ENCODE results near the gene RSPH10B.
"Not testable (repeated sequence)": the region's sequence is repeated elsewhere in the genome, so short reads cannot be mapped to it uniquely, and the experiment has no call there.

The RSPH10B gene

GRCh38 chr7:5970347-5970911 lies at the start of gene RSPH10B:
TSS of gene RSPH10B (minus strand) at chr7:5970689. CDS start at chr7:5967116, 3,573 bp downstream.
- DNase-seq = not testable (repeated sequence)

GRCh38 chr7:6016653-6016966 lies 46.1 kb upstream of the RSPH10B start:
- DNase-seq = no peak

DNA sequence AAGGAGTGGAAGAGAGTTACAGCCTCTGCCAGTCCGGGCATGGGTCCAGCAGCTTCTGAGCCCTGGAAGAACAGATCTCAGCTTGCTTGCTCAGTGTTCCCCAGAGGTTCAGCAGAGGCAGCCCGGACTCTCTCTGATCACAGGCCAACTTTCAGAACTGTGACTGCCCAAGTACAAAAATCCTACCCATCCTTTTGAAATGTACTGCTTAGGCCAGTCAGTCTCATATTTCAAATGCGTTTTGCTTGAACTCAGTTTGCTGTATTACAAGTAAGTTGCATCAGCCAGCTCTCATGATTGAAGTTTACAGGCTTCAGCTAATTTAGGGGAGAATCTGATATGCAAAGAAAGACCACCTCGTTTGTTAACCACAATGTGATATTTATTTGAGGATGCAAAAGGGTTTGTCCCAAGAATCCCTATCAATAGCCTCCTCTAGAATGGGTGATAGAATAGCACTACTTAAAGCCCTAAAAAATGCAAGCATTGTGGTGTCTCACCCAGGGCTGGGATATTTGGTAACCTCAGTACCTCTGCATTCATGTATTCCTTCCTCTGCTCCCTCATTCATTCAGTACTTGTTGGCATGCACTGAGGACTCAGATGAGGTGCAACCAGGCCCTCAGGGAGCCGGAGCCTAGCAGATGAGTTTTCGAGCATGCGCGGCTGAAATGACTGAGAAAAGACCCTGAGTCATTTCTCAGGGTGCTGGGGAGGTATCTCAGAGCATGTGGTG lies 45.6 kb upstream of the RSPH10B start:
- DNase-seq = no peak

- DNase-seq = no peak
These were observed 42.0 kb upstream of the RSPH10B start for GRCh38 chr7:6012355-6013104.

DNA sequence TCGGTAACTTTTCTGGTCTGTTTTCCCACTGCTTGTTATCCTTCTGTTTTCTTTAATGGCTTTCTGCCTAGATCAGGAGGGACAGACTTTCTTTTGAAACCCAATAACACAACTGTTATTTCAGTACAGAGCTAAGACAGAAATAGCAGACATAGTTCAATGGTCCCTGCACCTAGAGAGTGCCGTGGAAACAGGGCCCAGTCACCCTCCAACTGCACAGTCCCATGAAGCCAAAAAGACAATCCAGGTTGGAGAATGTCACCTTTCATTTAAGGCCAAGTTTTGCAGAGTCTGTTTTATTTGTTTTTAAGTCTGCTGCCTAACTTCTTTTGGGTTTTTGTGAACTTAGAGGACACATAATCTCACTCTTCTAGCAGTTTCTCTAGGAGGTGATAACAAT lies 41.1 kb upstream of the RSPH10B start:
- DNase-seq = no peak

- not testable (repeated sequence) for DNase-seq
These were observed 39.9 kb upstream of the RSPH10B start for GRCh38 chr7:6010370-6010769.

GRCh38 chr7:6008668-6009611 lies 38.5 kb upstream of the RSPH10B start, which contains the start of the genes AIMP2 and PMS2:
TSS of gene AIMP2 (plus strand) at chr7:6009272. CDS start at chr7:6009364, 92 bp downstream.
TSS of gene PMS2 (minus strand) at chr7:6009049. CDS start at chr7:6009019, 30 bp downstream.
- DNase-seq = peak; percentile 96

GRCh38 chr7:6007835-6008590 lies 37.5 kb upstream of the RSPH10B start:
- not testable (repeated sequence) for DNase-seq

GRCh38 chr7:6007386-6007785 lies 36.9 kb upstream of the RSPH10B start:
- DNase-seq = no peak

- peak; percentile 19 for DNase-seq
These were observed 26.8 kb upstream of the RSPH10B start for GRCh38 chr7:5997210-5997808.

DNA sequence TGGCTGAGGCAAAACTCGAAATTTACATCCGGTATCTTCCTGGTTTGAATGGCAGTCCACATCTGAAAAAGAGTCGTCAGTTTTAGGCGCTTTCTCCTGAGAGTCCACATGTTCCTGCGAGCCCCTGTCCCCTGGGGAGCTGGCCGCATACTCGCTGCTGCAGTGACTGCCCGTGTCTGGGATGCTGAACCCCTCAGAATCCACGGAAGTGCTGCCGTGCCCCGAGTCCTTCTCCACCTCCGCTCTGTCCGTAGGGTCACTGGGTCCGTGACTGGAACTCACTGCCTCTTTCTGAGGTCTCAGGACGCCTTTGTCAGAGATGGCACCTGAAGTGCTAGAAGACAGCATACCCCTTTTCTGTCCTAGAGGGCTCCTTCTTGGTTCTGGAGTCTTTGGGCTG lies 16.6 kb upstream of the RSPH10B start:
- DNase-seq = not testable (repeated sequence)

- not testable (repeated sequence) for DNase-seq
These were observed 9.3 kb upstream of the RSPH10B start for GRCh38 chr7:5979680-5980314.

DNA sequence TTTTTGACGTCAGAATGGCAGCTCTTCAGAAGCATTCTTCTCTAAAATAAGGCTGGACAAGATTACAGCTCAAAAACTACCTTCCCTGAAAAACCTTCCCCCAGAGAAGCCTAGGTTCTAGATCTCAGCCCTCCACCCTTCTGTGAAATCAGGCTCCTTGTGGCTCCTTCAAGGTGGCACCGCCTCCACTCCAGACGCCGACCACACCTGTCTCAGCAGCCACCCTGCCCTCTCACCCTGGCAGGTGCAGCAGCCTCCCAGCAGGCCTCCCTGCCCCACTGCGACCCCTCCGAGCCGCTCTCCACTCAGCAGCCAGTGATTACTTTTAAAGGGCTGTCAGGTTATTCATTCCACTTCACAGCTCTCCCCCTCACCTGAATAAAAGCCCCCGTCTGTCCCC lies 3.1 kb upstream of the RSPH10B start:
- DNase-seq = not testable (repeated sequence)

DNA sequence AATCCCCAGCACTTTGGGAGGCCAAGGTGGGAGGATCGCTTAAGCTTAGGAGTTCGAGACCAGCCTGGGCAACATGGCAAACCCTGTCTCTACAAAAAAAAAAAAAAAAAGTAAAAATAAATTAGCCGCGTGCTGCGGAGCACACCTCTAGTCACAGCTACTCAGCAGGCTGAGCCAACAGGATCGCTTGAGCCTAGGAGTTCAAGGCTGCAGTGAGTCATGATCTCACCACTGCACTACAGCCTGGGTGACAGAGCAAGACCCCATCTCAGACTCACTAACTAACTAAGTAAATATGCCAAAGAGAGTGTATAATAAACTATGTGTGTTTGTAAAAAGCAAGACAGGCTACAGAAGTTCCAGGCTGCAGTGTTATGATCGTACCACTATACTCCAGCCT lies 6.7 kb downstream of the RSPH10B start:
- not testable (repeated sequence) for DNase-seq

- not testable (repeated sequence) for DNase-seq
These were observed 7.3 kb downstream of the RSPH10B start for GRCh38 chr7:5963205-5963604.

DNA sequence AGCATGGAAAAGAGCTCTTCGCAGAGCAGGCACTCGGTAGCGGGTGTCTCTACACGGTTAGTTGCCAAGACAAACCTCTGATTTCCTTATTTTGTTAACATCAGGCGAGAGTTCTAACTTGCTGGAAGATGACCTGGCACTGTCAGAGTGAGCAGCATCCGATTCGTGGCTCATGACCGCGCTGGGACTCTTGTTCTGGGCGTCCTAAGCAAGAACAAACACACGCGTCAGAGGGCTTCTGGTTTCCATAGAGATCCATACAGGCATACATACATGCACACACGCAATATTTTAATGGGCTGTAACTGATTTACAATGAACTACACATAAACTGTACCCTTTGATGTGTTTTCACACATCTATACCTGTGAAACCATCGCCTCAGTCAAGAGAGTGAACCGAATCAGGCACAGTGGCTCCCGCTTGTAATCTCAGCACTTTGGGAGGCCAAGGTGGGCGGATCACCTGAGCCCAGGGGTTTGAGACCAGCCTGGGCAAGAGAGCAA lies 35.5 kb downstream of the RSPH10B start:
- not testable (repeated sequence) for DNase-seq

DNA sequence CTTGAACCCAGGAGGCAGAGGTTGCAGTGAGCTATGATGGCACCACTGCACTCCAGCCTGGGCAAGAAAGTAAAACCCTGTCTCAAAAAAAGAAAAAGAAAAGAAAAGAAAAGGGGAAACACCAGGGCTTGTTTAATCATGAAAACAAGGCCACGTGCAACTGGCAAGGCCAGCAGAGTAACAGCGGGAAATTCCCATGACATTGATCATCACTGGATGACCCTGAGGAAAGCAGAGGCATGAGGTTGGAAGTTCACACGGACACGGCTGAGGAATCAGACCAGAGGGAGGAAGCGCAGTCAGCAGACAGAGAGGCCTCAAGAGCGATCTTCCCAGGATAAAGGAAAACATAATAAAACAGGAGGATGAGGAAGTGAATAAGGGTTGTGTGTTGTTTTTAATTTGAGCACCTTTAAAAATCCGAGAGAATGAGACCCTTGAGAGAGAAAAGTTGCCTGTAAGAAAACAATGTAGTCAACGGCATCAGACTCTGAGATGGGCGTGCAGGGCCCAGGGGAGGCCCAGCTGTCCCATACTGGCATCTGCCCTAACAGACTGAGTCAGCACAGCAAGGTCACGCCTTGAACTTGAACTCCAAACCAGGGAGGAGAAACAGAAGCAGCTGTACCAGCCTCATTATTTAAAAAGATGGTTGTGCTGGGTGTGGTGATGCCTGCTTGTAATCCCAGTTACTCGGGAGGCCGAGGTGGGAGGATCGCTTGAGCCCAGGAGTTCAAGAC lies 38.4 kb downstream of the RSPH10B start:
- not testable (repeated sequence) for DNase-seq

GRCh38 chr7:5931250-5931649 lies 39.2 kb downstream of the RSPH10B start:
- DNase-seq = not testable (repeated sequence)

GRCh38 chr7:5930290-5930689 lies 40.2 kb downstream of the RSPH10B start:
- DNase-seq = not testable (repeated sequence)
